Gastrocnemius medialis (tissue), 4 donors: ENCODE measurements around the gene FBXL17. TPM values are rescaled to one million over a fixed set of nuclear protein-coding genes. Genes with fewer than 3 reads are reported as not detected.

Experiments used
- ATAC-seq, 2 donors: fragments of 150-250 bp; one replicate each; pipeline ENCODE4 v1.9.1; 2016
- DNase-seq, 2 donors: peaks; one replicate each; pipeline ENCODE4 v3.0.0-alpha.2; 2019
- H3K27ac ChIP-seq, 4 donors: fragments of 200-600 bp; sonication (generic); 1 replicate in 1 of 4; 2 replicates in 3 of 4; pipeline ENCODE4 v1.5.1; 2016 to 2018; ENCODE audit warnings: mild to moderate bottlenecking in 2 of 4, moderate library complexity in 1 of 4
- H3K27me3 ChIP-seq, 3 donors: fragments of 200-600 bp; sonication (generic) in 2 of 3; 1 replicate in 1 of 3; 2 replicates in 2 of 3; pipeline versions ENCODE4 v1.5.1 to v1.6.0; 2016 to 2019; ENCODE audit warnings: mild to moderate bottlenecking in 1 of 3, moderate library complexity in 1 of 3
- H3K36me3 ChIP-seq, 2 donors: fragments of 200-600 bp; sonication (generic) in 1 of 2; one replicate each; pipeline ENCODE4 v1.5.1; 2017 to 2018
- H3K4me1 ChIP-seq, 2 donors: fragments of 200-600 bp; sonication (generic) in 1 of 2; one replicate each; pipeline ENCODE4 v1.5.1; 2016 to 2017; ENCODE audit warnings: mild to moderate bottlenecking in 2 of 2
- H3K4me3 ChIP-seq, 4 donors: fragments of 200-600 bp; sonication (generic) in 3 of 4; 1 replicate in 1 of 4; 2 replicates in 3 of 4; pipeline ENCODE4 v1.5.1; 2016 to 2019; ENCODE audit warnings: mild to moderate bottlenecking in 2 of 4
- H3K9me3 ChIP-seq, 3 donors: fragments of 200-600 bp; sonication (generic) in 2 of 3; 1 replicate in 1 of 3; 2 replicates in 2 of 3; pipeline ENCODE4 v1.5.1; 2016 to 2019
- CTCF ChIP-seq, 5 experiments: fragments of 450-650 bp in 3 of 5; fragments of 200-600 bp in 2 of 5; sonication (generic) in 2 of 5; IDR thresholded peaks in 4 of 5; conservative IDR thresholded peaks in 1 of 5; 1 replicate in 4 of 5; 2 replicates in 1 of 5; pipeline ENCODE4 v1.5.1; 2016 to 2019; ENCODE audit warnings: antibody characterized with exemption in 5 of 5, mild to moderate bottlenecking in 3 of 5, moderate library complexity in 3 of 5
- POLR2A ChIP-seq, 2 donors: fragments of 450-650 bp; IDR thresholded peaks; one replicate each; pipeline ENCODE4 v1.6.1; 2017; ENCODE audit warnings: antibody characterized with exemption in 2 of 2, mild to moderate bottlenecking in 2 of 2, moderate library complexity in 2 of 2
- in situ Hi-C, 4 donors: fragments of 200-750 bp; cut with MboI; loops; one replicate each; pipeline versions ENCODE4 v1.15.0 to v1.8.0; 2017; ENCODE audit warnings: low sequenced_read_pairs in 4 of 4
- intact Hi-C: fragments of 100-400 bp; cut with DNase I; formaldehyde crosslinking; loops from one replicate; pipeline ENCODE4 v1.15.1; 2023; ENCODE audit warnings: low total_unique reads
- total RNA-seq, 4 donors: library from RNA; depleted of rRNA; stranded (reverse); fragments of >200 nt; gene quantifications; one replicate each; pipeline versions ENCODE4 v1.1.0 to v1.2.3, GENCODE V29; 2016

The FBXL17 gene
- total RNA-seq, 4 donors from 2014 or later, result 23.3 to 33.4 (median 26.9) TPM

GRCh38 chr5:108371263-108371662 is 10.6 kb downstream of the FBXL17 start:
- no peak for ATAC-seq

GRCh38 chr5:108369167-108369566 is 12.7 kb downstream of the FBXL17 start:
- DNase-seq, result no peak

More at GRCh38 chr5:108371263-108371662, 10.6 kb downstream of the FBXL17 start:
- Histone ChIP-seq H3K36me3 (peaks cover 0 to 5% of the 10 kb centered on the region in 2 donors), H3K4me3 (no peak overlapping the region), H3K27me3 (no peaks in the 10 kb centered on the region), H3K9me3 (peaks cover 0 to 18% (median 4%) of the 10 kb centered on the region in 3 donors), H3K4me1 (peaks cover 12 to 20% of the 10 kb centered on the region in 2 donors), H3K27ac (no peak overlapping the region)
- TF ChIP-seq CTCF (IDR thresholded peaks at IDR 0.05 in 4 of 5, conservative IDR thresholded peaks at IDR 0.05 in 1 of 5), result no peak
- TF ChIP-seq POLR2A (IDR thresholded peaks at IDR 0.05), result no peak
- DNase-seq, result no peak
- in situ Hi-C loops, result no loop called here
- intact Hi-C loops, result no loop called here

GRCh38 chr5:108367679-108368334 is 14.1 kb downstream of the FBXL17 start:
- DNase-seq (no peak), ATAC-seq (peak in 1 of 2 donors; percentile 69)
- H3K4me3 ChIP-seq, result peak overlapping the region in 2 of 4 donors; percentile 14 to 35
- peaks cover 12 to 25% of the 10 kb centered on the region in 2 donors for H3K4me1 ChIP-seq
- H3K27ac ChIP-seq, result peak overlapping the region; percentile 51 to 72 (median 56)
- in situ Hi-C loops, result no loop called here
- H3K27me3 ChIP-seq, result no peaks in the 10 kb centered on the region
- H3K9me3 ChIP-seq, result no peaks in the 10 kb centered on the region
- H3K36me3 ChIP-seq, result peaks cover 0 to 13% of the 10 kb centered on the region in 2 donors
- intact Hi-C loops, result no loop called here
- TF ChIP-seq POLR2A (IDR thresholded peaks at IDR 0.05), result no peak

More at GRCh38 chr5:108369167-108369566, 12.7 kb downstream of the FBXL17 start:
- intact Hi-C loops (no loop called here), in situ Hi-C loops (no loop called here)
- Histone ChIP-seq H3K9me3 (peaks cover 0 to 9% (median 4%) of the 10 kb centered on the region in 3 donors), H3K27ac (peak overlapping the region in 1 of 4 donors; percentile 72), H3K27me3 (no peaks in the 10 kb centered on the region), H3K4me3 (no peak overlapping the region), H3K36me3 (peaks cover 0 to 12% of the 10 kb centered on the region in 2 donors), H3K4me1 (peaks cover 12 to 25% of the 10 kb centered on the region in 2 donors)
- ATAC-seq, result no peak
- TF ChIP-seq POLR2A (IDR thresholded peaks at IDR 0.05), result no peak
- TF ChIP-seq CTCF (IDR thresholded peaks at IDR 0.05 in 4 of 5, conservative IDR thresholded peaks at IDR 0.05 in 1 of 5), result no peak

GRCh38 chr5:108366500-108366899 is 15.4 kb downstream of the FBXL17 start:
- H3K27ac ChIP-seq, result peak overlapping the region in 3 of 4 donors; percentile 51 to 72 (median 59)

More at GRCh38 chr5:108366500-108366899, 15.4 kb downstream of the FBXL17 start:
- H3K4me3 ChIP-seq, result no peak overlapping the region
- intact Hi-C loops (no loop called here), in situ Hi-C loops (no loop called here)
- H3K4me1 ChIP-seq, result peaks cover 12 to 25% of the 10 kb centered on the region in 2 donors
- H3K36me3 ChIP-seq, result peaks cover 0 to 13% of the 10 kb centered on the region in 2 donors
- ATAC-seq, result no peak
- TF ChIP-seq CTCF (IDR thresholded peaks at IDR 0.05 in 4 of 5, conservative IDR thresholded peaks at IDR 0.05 in 1 of 5) (no peak), POLR2A (IDR thresholded peaks at IDR 0.05) (no peak)
- no peak for DNase-seq
- H3K27me3 ChIP-seq, result no peaks in the 10 kb centered on the region
- no peaks in the 10 kb centered on the region for H3K9me3 ChIP-seq
